Bronchial epithelial cell (primary cell): ENCODE measurements around the gene HTR3C. TPM values are rescaled to one million over a fixed set of nuclear protein-coding genes. Genes with fewer than 3 reads are reported as not detected.
A peak's percentile ranks its signal among the peaks of the same experiment; 100 is the strongest.
"Not testable (repeated sequence)": the region's sequence is repeated elsewhere in the genome, so short reads cannot be mapped to it uniquely, and the experiment has no call there.

Experiments
- DNase-seq: peaks from one replicate; pipeline ENCODE4 v3.0.0-alpha.2; 2010; ENCODE audit warnings: low read depth
- FAIRE-seq: peaks from 2 replicates; lab custom pipeline; 2011; peaks lifted over from hg19 to GRCh38; lab: Jason Lieb, UNC
- H3K27me3 ChIP-seq: 2 replicates; pipeline ENCODE4 v1.5.1; 2011; ENCODE audit warnings: low read length; ENCODE audit not compliant: control insufficient read depth, insufficient read depth
- H3K36me3 ChIP-seq: 2 replicates; pipeline ENCODE4 v1.5.1; 2011; ENCODE audit warnings: low read length; ENCODE audit not compliant: control insufficient read depth, insufficient read depth
- H3K4me3 ChIP-seq: 2 replicates; pipeline ENCODE4 v1.5.1; 2011; ENCODE audit warnings: mild to moderate bottlenecking, low read depth, low read length, control low read depth
- total RNA-seq: library from RNA; depleted of rRNA; stranded (reverse); fragments of >200 nt; gene quantifications from 2 replicates; pipeline ENCODE4 v1.2.1, GENCODE V29; 2014
- TF ChIP-seq, protein P1 (sequence below): IDR thresholded peaks from 2 replicates; pipeline ENCODE4 v1.5.1; 2011; ENCODE audit warnings: mild to moderate bottlenecking, moderate library complexity, low read length, control low read depth, inconsistent platforms; ENCODE audit not compliant: insufficient read depth, severe bottlenecking

Gene HTR3C
- total RNA-seq, 1 donor from 2014 or later = not detected

DNA sequence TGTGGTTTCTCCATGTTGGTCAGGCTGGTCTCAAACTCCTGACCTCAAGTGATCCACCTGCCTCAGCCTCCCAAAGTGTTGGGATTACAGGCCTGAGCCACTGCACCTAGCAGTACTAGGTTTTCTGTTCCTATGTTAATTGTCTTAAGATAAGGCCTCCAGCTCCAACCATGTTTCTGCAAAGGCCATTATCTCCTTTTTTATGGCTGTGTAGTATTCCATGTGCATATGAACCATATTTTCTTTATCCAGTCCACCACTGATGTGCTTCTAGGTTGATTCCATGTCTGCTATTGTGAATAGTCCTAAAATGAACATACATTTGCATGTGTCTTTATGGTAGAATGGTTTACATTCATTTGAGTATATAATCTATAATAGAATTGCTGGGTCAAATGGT lies 9.8 kb downstream of the HTR3C start:
- Histone ChIP-seq H3K36me3 (no peaks in the 10 kb centered on the region), H3K4me3 (no peak overlapping the region), H3K27me3 (peaks cover 2% of the 10 kb centered on the region)
- TF ChIP-seq, protein P1, sequence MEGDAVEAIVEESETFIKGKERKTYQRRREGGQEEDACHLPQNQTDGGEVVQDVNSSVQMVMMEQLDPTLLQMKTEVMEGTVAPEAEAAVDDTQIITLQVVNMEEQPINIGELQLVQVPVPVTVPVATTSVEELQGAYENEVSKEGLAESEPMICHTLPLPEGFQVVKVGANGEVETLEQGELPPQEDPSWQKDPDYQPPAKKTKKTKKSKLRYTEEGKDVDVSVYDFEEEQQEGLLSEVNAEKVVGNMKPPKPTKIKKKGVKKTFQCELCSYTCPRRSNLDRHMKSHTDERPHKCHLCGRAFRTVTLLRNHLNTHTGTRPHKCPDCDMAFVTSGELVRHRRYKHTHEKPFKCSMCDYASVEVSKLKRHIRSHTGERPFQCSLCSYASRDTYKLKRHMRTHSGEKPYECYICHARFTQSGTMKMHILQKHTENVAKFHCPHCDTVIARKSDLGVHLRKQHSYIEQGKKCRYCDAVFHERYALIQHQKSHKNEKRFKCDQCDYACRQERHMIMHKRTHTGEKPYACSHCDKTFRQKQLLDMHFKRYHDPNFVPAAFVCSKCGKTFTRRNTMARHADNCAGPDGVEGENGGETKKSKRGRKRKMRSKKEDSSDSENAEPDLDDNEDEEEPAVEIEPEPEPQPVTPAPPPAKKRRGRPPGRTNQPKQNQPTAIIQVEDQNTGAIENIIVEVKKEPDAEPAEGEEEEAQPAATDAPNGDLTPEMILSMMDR = no peak
- DNase-seq (no peak), FAIRE-seq (no peak)

DNA sequence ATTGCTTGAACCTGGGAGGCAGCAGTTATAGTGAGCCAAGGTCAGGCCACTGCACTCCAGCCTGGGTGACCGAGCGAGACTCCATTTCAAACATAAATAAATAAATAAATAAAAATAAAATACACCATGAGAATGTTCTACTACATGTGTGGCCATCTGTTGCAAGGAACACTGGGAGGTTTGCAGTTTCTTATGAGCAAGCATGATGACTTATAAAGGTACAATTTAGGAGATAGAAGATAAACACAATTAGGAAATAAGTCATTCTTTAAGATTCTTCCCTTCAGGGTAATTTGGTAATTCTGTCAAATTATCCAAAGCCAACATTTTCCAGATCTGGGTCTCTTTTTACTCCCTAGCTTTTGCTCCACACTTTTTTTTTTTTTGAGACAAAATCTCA lies 13.4 kb downstream of the HTR3C start:
- H3K4me3 ChIP-seq = no peak overlapping the region
- peaks cover 2% of the 10 kb centered on the region for H3K27me3 ChIP-seq
- DNase-seq (no peak), FAIRE-seq (no peak)
- no peaks in the 10 kb centered on the region for H3K36me3 ChIP-seq
- TF ChIP-seq, protein P1 = no peak

DNA sequence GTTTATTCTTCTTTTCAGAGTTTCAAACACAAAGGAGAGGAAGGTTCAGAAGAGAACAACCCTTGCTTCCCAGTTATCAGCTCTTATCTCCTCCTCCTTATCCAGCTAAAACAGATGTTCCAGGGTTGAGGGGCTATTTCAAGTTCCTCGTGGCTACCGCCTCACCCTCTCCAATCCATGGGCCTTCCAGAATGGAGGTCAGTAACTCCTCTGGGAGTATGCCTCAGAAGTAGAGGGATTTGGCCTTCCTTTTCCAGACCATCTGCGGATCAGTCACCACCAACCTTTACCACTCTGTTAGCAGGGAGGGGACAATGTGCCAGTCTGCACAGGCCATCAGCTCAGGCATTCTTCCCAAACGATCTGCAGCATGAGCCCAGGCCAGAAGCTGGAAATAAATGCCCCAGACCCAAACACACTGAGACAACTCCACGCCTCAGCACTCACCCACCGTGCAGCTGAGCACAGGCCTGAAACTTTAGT lies 14.8 kb downstream of the HTR3C start:
- FAIRE-seq (peak; percentile 13), DNase-seq (no peak)
- Histone ChIP-seq H3K36me3 (no peaks in the 10 kb centered on the region), H3K27me3 (peaks cover 2% of the 10 kb centered on the region), H3K4me3 (no peak overlapping the region)
- TF ChIP-seq, protein P1 = no peak

DNA sequence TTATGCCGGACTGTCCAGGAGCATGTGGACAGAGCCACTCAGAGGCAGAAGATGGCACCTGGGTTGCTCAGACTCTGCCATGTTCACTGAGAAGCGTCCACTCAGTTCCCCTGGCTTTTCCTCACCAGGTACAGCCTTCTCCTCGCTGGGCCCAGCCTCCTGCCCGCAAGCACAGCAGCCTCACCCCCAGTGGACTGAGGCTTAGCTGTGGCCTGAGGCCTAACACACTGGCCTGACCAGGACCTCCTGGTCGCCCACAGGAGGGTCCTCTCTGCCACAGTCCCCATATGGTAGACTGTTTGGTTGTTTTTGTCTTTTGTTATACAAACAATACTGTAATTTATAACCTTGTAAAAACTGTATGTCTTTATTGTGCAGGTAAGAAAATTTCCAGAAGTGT lies 15.5 kb downstream of the HTR3C start:
- no peak for FAIRE-seq
- TF ChIP-seq, protein P1 = no peak
- Histone ChIP-seq H3K27me3 (peaks cover 2% of the 10 kb centered on the region), H3K36me3 (no peaks in the 10 kb centered on the region), H3K4me3 (no peak overlapping the region)
- no peak for DNase-seq

DNA sequence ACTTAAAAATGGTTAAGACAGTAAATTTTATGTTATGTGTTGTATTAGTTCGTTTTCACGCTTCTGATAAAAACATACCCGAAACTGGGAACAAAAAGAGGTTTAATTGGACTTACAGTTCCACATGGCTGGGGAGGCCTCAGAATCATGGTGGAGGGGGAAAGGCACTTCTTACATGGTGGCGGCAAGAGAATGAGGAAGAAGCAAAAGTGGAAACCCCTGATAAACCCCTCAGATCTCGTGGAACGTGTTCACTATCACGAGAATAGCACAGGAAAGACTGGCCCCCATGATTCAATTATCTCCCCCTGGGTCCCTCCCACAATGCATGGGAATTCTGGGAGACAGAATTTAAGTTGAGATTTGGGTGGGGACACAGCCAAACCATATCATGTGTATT lies 18.3 kb downstream of the HTR3C start:
- FAIRE-seq, H3K4me3 ChIP-seq, H3K36me3 ChIP-seq, H3K27me3 ChIP-seq, DNase-seq: not testable (repeated sequence)

DNA sequence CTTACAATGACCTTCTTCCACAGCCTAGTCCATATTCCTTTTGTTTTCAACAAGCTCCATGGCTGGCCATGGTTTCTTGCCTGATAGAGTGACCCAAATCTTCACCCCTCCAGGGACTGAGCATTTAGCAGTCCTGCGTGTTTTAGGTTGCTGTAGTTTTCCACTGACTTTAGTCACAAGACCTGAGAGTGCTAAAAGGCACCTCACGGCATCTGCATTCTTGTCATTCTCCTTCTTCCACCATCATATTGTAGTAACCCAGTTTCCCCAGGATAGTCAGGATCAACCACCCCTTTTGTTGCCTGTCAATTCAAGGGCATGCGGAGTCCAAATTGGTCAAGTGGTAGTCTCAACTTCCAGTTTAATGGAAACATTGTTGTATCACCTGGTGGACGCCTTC lies 20.8 kb downstream of the HTR3C start:
- FAIRE-seq (no peak), DNase-seq (no peak)
- Histone ChIP-seq H3K36me3 (no peaks in the 10 kb centered on the region), H3K27me3 (peaks cover 2% of the 10 kb centered on the region), H3K4me3 (no peak overlapping the region)
- TF ChIP-seq, protein P1 = no peak
